Stimulated activated CD4-positive, alpha-beta T cell treated with anti-CD3 and anti-CD28 coated beads, Interleukin-2, amount 100 ng/mL, for 4 hours (primary cell): ENCODE data around the gene PARD3B.
"Not testable (repeated sequence)": the region's sequence is repeated elsewhere in the genome, so short reads cannot be mapped to it uniquely, and the experiment has no call there.

ENCODE experiments used
- DNase-seq: peaks from one replicate; pipeline ENCODE4 v3.0.0-alpha.2; 2020; ENCODE audit warnings: low read depth

PARD3B gene

DNA sequence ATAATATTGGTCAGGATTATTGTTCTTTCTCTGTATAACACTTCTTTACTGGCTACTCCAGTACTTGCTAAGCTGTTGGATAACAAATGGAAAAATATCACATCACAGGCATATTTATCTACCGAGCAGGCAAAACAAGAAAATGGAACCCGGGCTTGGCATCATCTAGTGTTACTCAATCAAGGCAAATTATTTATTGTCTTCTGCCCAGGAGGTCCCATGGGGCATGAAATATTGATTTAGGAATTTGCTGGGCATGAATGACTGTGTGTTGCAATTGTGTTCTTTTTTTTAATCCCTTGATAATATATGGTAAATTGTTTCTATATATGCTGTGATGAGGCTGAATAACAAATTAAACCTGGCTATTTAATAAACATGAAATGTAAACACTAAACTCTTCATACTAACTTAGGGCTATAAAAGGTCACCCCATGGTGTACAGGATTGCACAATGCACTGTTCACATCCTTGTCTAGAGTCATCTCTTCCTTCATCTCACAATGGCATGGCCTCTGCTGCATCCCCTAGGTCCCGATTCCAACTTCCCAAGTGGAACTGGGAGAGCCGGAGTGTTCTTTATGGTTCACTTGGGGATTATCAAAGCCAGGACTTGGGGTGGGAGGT, 2.2 kb upstream of the PARD3B start:
- no peak for DNase-seq

DNA sequence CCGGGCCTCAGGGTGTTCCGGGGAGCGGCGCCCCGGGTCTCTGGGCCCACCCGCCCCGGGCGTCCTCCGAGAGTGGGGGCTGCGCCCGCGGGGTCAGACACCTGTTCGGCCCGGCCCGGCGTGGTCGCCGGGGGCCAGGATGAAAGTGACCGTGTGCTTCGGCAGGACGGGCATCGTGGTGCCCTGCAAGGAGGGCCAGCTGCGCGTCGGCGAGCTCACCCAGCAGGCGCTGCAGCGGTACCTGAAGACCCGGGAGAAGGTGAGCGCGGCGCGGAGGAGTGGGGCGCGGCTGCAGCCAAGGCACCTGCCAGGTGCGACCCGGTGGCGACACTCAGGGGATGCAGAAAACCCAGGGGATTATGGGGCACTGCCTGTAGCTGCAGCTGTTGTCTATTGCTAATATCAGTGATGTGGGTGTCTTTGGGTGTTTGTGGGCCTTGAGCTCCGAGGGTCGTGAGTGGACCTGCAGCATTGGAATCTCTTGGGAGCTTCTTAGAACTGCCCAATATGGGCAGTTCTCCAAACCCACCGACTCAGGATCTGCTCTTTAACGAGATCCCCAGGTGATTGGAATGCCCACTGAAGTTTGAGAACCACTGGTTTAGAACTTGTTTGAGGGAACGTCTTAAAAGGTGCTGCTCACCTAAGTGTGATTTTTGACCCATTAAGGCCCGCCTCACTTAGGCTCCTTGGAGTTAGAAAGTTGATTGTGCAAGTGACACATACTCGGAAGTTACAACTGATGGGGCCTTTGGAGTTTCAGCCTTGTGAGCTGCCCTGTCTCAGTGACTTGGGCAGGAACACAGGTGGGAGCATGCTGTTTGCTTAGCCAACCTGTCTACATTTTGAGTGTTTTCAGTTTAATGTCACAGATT, 823 bp downstream of the PARD3B start:
- no peak for DNase-seq

DNA sequence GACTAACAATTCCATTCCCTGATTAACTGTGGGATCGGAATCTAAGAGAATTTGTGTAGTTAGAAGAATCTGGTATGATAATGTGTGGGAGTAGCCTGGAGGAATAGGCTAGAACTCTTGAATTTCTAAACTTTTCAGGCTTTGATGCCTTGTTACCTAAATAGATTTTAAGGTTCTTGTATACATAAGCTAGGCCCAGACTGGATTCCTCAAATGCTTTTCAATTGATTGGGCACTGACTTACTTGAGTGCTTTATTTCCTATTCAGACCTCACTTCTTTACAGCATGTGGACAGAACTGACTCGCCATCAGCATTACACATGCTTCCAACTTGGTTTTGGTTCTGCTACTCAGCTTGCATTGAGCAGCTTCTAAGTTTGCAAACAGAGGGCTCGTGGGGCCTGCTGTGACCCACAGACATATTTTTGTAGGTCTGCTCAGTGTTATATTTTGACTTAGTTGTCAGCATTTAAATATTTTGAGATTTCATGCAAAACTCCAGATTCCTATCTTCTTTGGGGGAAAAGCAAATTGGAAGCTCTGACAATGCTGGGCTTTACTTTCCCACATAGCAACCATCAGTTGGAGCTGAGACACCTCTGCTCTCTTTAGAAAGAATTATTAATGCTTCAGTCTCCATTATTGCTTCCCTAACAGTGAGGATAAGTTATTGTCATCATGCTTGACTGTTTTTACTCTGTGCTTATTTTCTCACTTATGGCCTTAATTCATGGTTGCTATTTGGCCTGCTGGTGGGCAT, 5.7 kb downstream of the PARD3B start:
- no peak for DNase-seq

DNA sequence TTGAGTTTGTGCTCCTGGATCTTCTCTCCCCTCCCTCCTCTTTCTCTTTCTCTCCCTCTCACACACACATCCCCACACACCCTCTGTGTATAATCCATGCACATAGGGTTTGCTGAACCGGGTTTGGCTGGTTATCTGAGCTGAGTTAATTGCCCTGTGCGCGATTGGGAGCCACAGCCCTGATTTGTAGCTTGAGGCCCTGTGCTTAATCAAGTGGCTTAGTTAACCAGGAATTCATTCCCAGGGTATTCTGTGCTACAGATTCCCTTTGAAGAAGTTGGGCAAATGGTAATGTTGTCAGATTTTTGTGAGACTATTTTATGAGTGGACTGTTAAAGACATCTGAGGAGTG, 6.2 kb downstream of the PARD3B start:
- DNase-seq: no peak

DNA sequence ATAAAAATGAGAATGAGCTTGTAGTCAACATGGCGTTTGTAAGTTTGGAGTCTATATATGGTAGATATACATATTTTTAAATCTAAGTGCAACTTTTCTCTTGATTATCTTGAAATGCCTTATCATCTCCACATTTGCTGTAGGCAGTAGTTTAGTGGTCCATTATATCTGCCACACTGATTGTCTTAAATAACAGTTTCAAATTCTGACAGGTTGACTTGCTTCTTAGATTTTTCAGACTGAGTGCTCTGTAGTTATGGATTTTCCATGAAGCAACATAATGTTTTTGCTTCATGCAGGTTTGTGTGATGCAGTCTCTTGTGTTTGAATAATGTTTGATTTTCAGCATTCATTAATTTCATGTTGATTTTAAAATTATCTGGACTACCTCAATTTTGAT, 12.3 kb downstream of the PARD3B start:
- DNase-seq: no peak

DNA sequence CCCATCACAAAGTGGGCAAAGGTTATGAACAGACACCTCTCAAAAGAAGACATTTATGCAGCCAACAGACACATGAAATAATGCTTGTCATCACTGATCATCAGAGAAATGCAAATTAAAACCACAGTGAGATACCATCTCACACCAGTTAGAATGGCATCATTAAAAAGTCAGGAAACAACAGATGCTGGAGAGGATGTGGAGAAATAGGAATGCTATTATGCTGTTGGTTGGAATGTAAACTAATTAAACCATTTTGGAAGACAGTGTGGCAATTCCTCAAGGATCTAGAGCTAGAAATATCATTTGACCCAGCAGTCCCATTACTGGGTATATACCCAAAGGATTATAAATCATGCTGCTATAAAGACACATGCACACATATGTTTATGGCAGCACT, 14.1 kb downstream of the PARD3B start:
- DNase-seq: not testable (repeated sequence)

DNA sequence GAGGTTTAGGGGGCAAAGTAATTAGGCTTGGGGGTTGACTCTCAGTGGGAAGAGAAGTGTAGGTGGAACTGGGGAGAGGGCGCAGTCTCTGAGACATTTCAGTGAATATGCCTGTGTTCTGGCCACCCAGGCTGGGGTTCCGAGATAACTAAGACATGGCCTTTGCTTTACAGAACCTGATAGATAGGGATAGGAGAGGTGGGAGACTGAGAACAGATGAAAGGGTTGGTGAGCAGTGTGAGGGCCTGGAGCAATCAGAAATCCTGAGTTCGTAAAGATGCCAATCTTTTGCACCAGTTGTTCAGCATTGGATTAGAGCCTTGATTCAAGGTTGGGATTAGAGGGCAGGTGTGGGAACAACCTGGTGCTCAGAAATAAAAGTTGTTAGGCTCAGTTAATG, 15.6 kb downstream of the PARD3B start:
- DNase-seq: no peak

DNA sequence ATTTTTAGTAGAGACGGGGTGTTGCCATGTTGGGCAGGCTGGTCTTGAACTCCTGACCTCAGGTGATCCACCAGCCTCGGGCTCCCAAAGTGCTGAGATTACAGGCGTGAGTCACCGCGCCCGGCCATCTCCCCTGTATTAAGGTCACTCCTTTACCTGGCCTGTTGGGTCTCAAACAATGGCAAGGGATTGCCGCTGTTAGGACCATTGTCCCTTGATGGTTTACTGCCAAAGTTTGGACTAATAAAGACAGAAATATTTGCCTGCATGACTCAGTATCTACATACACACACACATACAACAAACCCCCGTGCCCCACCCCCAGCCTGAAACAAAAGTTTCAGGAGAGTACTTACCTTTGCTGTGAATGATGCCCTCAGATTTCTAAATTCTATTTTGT, 16.5 kb downstream of the PARD3B start:
- no peak for DNase-seq

DNA sequence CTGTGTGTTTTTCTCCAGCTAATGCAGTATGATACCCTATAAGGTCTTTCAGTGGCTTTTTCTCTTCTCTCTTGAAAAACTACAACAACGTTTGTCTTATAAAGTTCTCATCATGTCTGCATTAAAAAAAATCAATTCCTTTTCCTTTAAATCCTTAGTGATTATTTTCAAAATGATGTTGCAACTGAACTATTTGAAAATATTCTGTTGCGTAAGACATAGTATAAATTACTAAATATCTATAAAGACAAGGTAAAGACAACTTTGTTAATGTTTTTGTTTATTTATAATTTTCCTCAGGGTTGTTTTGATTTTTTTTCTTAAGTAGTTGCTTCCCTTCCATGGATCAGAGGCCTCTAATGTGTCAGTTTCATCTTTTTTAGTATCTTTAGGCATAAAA, 21.2 kb downstream of the PARD3B start:
- no peak for DNase-seq

DNA sequence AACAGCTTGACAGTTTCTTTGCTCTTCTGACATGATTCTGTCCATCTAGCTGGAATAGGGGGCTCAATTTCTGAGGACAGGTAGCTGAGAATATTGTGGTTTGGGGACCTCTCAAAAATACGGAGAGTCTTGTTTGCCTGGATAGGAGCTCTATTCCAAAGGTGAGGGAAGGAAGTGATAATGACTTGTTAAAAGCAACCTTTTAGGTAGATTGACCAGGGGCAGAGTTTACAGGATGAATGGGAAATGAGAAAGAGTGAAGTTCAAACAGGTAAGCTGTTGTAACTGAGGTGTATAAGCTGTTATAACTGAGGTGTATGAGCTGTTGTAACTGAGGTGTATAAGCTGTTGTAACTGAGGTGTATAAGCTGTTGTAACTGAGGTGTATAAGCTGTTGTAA, 25.1 kb downstream of the PARD3B start:
- DNase-seq: no peak

DNA sequence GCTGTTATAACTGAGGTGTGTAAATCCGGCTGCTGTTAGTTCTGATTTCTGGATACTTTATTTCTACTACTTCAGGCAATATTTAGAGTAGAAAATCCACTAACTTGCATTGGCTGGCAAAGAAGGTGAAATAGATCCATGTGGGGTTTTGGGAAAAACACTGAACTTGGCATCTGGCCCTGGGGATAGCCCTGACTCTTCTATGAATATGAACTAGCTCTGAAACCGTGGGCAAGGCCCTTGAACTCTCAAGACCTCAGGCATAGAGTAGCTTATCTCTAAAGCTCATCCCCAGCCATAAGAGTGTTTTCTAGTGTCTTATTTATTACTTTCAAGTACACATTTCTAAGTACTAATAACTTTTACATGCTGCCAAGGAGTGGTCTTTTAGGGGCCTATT, 25.8 kb downstream of the PARD3B start:
- DNase-seq: no peak

DNA sequence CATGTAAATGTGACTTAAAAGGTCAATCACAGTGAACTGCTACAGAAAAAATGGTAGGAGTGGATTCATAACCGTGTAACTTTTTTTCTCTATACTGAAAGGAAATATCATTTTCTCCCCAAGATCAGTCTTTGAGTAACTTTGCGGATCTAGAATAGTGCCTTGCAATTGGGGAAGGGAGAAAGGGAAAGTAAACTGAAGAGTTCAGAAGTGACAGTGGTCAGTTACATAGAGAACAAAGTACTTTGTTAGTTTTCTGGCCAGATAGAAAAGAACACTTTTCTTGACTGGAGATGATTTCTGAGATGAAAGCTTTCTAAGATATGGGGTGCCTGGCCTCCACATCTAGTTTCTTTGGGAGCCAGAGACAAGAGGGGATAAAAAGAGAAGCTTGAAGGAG, 26.6 kb downstream of the PARD3B start:
- no peak for DNase-seq

DNA sequence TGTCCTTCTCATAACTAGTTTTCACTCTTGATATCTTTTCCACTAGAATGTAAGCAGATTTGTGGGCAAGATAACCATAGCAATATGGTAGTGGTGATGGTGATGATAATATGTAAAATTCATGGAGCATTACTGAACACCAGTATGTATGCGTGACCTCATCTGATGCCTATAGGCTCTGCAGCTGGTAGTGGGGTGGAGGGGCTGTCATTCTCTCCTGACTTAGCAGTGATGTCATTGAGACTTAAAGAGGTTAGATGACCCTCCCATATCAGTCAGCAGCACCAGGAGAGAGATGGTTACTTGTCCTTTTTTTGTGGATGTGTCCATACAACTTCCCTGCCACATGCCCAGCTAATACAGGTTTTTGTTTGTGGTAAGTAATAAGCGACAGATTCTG, 27.9 kb downstream of the PARD3B start:
- no peak for DNase-seq

DNA sequence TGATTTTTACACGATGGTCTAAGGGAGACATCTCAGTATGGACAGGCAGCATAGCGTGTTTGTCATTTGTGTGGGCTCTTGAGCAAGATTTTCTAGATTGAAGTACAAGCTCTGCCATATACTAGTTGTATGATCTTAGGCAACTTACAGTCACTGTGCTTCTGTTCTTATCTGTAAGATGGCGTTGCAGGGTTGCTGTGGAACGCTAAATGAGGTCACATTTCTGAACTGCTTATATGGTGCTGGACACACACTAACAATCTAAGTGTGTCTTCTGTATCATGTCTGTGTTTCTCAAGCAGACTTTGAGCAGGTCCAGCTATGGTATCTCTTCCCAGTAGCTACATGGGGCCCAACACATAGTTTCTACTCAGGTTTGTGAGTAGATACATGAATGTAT, 29.2 kb downstream of the PARD3B start:
- DNase-seq: no peak

DNA sequence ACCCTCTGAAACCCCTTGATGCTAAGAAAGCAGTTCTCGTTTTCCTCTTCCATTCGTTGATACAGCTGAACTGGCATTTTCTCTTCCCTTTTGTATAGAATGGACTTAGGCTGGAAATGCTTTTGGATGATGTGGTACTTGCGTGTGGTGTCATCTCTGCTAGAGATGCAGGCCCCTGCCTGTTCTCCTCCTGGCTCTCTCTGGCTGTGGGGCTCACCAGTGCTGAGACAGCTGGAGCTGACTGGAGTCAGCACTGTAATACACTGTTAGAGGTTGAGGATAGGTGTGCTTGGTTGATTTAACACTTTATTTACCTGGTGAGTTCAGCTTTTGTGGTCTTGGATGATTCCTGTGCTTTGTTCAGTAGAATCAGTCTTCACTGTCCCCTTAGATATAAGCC, 30.2 kb downstream of the PARD3B start:
- DNase-seq: no peak

DNA sequence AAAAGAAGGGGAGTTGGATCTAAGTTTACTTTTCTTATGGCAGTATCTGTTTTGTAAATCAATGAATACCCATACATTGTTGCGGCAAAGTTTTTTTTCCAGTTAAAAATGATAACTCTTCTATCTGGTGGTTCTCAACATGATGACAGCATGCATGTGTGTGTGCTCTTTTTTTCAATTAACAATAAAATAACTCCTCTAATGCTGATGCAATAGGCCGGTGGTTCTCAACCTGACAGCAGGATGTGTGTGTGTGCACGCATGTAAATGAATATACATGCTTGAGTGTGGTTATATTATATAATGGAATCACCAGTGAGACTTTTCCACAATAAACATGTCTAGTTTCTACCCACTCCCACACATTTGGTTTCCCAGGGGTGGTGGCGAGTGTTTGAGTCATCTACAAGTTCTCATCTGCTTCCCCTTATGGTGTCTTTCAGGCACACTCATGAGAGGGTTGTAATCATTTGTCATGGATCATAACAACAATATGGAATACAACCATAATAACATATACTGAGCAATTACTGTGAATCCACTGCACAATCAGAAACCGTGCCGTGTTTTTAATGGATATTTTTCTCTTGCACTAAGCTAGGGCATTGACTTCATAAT, 31.2 kb downstream of the PARD3B start:
- DNase-seq: no peak

DNA sequence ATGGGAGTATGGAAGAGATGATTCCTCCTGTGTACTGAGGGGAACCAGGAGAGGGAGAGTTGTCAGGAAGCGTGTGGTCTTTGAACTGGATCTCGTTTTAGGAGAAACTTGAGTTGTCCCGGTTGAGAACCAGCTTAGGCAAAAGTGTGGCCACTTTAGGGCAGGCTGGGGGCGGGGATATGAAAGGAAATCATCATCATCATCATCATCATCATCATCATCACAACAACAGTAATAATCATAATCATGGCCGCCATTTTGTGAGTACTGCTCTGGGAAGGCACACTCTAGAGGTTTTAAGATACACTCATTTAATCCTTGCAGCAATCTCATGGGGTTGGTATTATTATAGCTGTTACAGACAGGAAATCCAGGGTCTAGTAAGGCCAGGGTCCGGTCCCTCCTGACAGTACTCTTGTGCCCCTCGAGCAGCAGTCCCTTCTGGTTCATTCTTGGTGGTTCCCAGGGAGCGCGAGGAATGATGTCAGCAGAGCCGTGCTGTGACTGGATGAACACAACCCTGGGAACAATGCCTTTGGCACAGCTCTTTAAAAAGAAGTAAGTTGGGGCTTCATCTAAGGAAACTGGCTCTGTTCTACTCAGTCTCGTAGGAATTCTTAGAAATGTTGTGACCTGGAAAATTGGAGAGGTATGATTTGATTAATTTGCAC, 33.8 kb downstream of the PARD3B start:
- no peak for DNase-seq

DNA sequence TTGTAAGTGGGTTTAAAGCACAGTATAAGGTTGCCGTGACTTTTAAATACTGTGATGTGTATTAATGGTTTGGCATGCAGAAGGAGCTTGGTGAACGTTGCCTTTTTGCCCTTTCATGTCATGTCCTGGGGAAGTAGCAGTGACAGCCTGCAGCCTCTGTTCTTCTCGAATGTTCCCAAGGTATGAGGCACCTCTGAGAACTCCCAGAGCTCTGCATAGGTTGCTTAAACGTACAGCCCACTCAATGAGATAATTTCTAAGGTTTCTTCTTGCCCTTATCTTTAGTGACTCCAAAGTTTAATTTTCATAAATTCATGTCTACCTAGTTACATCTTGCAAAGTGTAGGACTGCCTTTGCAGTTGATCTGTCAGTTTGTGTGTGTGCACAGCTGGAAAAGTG, 36.7 kb downstream of the PARD3B start:
- no peak for DNase-seq

DNA sequence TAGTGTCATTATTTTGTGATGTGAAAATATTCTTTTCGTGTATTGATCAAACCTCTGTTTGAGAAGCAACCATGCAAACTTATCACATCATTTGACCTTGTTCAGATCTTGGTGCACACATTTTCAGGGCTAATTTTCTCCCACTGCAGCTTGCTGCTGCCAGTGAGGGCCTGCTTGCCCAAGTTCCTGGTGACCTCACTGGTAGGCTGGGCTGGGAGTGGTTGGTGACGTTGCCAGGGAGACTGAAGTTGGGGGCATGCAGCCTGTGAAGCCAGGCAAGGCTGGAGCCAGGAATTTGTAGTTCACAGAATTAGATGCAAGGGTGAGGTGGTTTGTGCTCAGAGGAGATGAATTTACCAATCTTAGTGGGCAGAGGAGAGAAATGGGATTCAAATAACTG, 38.5 kb downstream of the PARD3B start:
- no peak for DNase-seq

DNA sequence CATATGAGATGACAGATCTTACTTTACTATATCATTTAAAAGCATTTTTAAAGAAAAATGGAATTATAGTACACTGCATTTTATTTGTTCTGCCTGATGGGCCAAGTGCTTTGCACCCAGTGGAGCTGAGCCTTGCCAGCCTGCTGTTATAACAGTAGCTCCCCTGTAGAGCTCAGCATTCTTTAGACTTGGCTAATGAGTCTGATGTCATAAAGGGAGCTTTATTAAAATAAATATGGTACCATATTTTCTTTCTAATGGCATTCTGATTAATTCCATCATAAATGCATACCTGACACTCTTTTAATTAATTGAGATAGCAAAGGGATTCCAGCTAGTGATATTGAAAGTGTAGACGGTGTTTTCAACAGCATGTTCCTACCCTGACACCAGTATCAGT, 40.7 kb downstream of the PARD3B start:
- DNase-seq: no peak

DNA sequence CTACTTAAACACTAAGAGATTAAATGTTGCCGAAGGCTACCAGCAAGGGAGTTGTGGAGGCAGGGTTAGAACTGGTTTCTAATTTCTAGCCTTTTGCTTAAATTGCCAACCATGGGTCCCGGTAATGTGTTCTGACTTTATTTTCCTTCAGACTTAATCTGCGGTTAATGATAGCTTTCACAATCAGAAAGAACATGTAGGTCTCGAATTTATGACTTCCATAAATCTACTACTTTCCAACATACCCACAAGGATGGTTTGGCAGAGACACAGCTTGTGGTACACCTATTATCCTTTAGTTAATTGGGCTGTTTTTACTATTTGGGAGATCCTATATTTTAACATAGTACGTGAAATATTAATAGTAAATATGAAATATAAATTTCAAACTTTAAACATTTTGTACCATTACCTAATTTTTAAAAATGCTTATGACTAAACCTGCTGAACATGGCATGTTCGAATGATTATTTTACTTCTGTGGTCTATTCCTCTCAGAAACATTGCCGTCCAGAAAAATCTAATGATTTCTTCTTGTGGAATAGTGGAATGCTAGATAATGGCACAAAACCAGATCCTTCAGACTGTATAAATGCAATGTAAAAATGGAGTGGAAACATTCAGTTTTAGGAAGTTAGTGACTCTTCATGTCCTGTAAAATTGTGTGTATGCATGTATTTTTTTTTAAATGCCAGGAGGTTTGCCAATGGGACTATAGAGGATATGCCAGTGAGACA, 41.3 kb downstream of the PARD3B start:
- no peak for DNase-seq

DNA sequence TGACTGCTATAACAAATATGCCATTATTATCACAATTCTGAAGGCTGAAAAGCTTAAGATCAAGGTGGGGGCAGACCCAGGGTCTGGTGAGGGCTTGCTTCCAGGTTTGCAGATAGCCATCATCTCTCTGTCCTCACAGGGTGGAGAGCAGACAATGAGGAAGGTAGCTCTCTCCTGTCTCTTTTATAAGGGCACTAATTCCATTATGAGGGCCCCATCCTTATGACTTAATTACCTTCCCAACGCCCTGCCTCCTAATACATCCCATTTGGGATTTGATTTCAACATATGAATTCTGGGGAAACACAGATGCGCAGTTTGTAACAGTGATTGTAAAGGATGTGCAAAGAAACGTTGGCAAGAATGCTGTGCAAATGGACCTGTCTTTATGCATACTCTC, 44.8 kb downstream of the PARD3B start:
- no peak for DNase-seq
